Neuronal stem cell (in vitro differentiated cells): ENCODE results near the gene R3HCC1L.

Experiments used
- DNase-seq: peaks from one replicate; pipeline ENCODE4 v3.0.0-alpha.2; 2013; ENCODE audit warnings: low spot score
- H2AFZ ChIP-seq: one replicate; pipeline ENCODE4 v1.6.1; 2013; ENCODE audit warnings: mild to moderate bottlenecking, low read length, inconsistent platforms
- H2AK5ac ChIP-seq: 2 replicates; pipeline ENCODE4 v1.6.1; 2013; ENCODE audit warnings: low read depth, mild to moderate bottlenecking, inconsistent platforms, low read length, moderate library complexity, mixed read lengths
- H2BK120ac ChIP-seq: 2 replicates; pipeline ENCODE4 v1.6.1; 2013; ENCODE audit warnings: low read depth, mild to moderate bottlenecking, inconsistent platforms, low read length, moderate library complexity, mixed read lengths
- H2BK12ac ChIP-seq: one replicate; pipeline ENCODE4 v1.6.1; 2013; ENCODE audit warnings: low read length, inconsistent platforms
- H2BK15ac ChIP-seq: 2 replicates; pipeline ENCODE4 v1.6.1; 2013; ENCODE audit warnings: mild to moderate bottlenecking, low read length, inconsistent platforms, mixed read lengths
- H2BK5ac ChIP-seq: one replicate; pipeline ENCODE4 v1.6.1; 2013; ENCODE audit warnings: inconsistent platforms, mild to moderate bottlenecking, low read length, moderate library complexity
- H3K14ac ChIP-seq: one replicate; pipeline ENCODE4 v1.6.1; 2013; ENCODE audit warnings: low read length, inconsistent platforms
- H3K18ac ChIP-seq: 2 replicates; pipeline ENCODE4 v1.6.1; 2013; ENCODE audit warnings: low read length, inconsistent platforms
- H3K23ac ChIP-seq: 2 replicates; pipeline ENCODE4 v1.6.1; 2013; ENCODE audit warnings: low read depth, mild to moderate bottlenecking, mixed read lengths, low read length, inconsistent platforms; ENCODE audit not compliant: poor library complexity
- H3K27ac ChIP-seq: replicated peaks from 3 replicates; pipeline ENCODE4 v1.5.1; 2013; ENCODE audit warnings: low read length, inconsistent platforms
- H3K27me3 ChIP-seq, 3 experiments: 2 replicates each; pipeline ENCODE4 v1.6.1; 2013; ENCODE audit warnings: low read length in 3 of 3, mild to moderate bottlenecking in 2 of 3, inconsistent platforms in 1 of 3, low read depth in 1 of 3, mixed read lengths in 1 of 3, moderate library complexity in 1 of 3; ENCODE audit not compliant: control insufficient read depth in 3 of 3, insufficient read depth in 3 of 3
- H3K36me3 ChIP-seq, 2 donors: replicated peaks in 1 of 2; 2 replicates each; pipeline ENCODE4 v1.6.1; 2013; ENCODE audit warnings: low read length in 2 of 2; ENCODE audit not compliant: control insufficient read depth in 2 of 2, insufficient read depth in 2 of 2
- H3K4ac ChIP-seq: 2 replicates; pipeline ENCODE4 v1.6.1; 2013; ENCODE audit warnings: inconsistent platforms, mild to moderate bottlenecking, low read length, moderate library complexity
- H3K4me1 ChIP-seq, 2 donors: 1 replicate in 1 of 2; 2 replicates in 1 of 2; pipeline ENCODE4 v1.6.1; 2013; ENCODE audit warnings: low read length in 2 of 2, low read depth in 1 of 2; ENCODE audit not compliant: control insufficient read depth in 2 of 2, insufficient read depth in 1 of 2
- H3K4me2 ChIP-seq: one replicate; pipeline ENCODE4 v1.6.1; 2013; ENCODE audit warnings: mild to moderate bottlenecking, low read length, inconsistent platforms; ENCODE audit not compliant: insufficient read depth, poor library complexity, severe bottlenecking
- H3K4me3 ChIP-seq, 2 donors: 2 replicates each; pipeline ENCODE4 v1.5.1; 2013; ENCODE audit warnings: low read length in 2 of 2, mild to moderate bottlenecking in 2 of 2, inconsistent platforms in 1 of 2, moderate library complexity in 1 of 2
- H3K79me1 ChIP-seq: one replicate; pipeline ENCODE4 v1.6.1; 2013; ENCODE audit warnings: low read depth, mild to moderate bottlenecking, inconsistent platforms, low read length, moderate library complexity
- H3K9ac ChIP-seq: one replicate; pipeline ENCODE4 v1.6.1; 2013; ENCODE audit warnings: mild to moderate bottlenecking, low read depth, low read length, inconsistent platforms; ENCODE audit not compliant: poor library complexity
- H3K9me3 ChIP-seq, 2 donors: replicated peaks in 1 of 2; 2 replicates each; pipeline versions ENCODE3 to v1.6.1; 2013; ENCODE audit warnings: low read length in 2 of 2, mild to moderate bottlenecking in 2 of 2, inconsistent platforms in 1 of 2, low read depth in 1 of 2, mixed read lengths in 1 of 2, moderate library complexity in 1 of 2; ENCODE audit not compliant: control insufficient read depth in 2 of 2, insufficient read depth in 1 of 2
- H4K8ac ChIP-seq: one replicate; pipeline ENCODE4 v1.6.1; 2013; ENCODE audit warnings: low read depth, mild to moderate bottlenecking, inconsistent platforms, low read length, moderate library complexity
- H4K91ac ChIP-seq: one replicate; pipeline ENCODE4 v1.6.1; 2013; ENCODE audit warnings: low read length, low read depth, mild to moderate bottlenecking, inconsistent platforms; ENCODE audit not compliant: poor library complexity
- WGBS, 2 donors: extraction: QIAGEN DNeasy Blood & Tissue Kit; methylation state at CpG; one replicate each; pipeline ENCODE4 v1.1.7; 2013; ENCODE audit warnings: missing lambda C conversion rate in 2 of 2, mixed read lengths in 1 of 2; ENCODE audit not compliant: insufficient read length in 2 of 2, insufficient replicate concordance in 1 of 2; ENCODE audit errors: extremely low coverage in 2 of 2; 5-methylcytosine and 5-hydroxymethylcytosine counted together

Gene R3HCC1L

DNA sequence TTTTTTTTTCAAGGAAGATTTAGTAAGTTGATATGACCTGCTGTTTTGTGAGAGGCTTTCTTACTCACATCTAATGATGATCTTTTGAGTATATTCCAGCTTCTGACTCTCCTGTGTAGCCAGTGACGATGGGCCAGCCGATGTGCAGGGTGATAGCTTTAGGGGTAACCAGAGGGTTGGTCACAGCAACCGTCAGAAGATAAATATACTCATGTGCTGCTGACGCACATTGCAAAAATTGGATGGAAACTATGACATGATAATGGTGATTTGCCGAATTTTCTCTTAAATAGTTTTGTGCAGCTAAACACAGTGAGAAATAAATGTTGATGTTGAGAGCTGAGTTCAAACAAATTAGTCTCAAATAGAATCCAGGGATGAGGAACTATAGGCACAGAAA, 29.5 kb downstream of the R3HCC1L start:
- H3K4ac ChIP-seq: no peak overlapping the region
- no peak for DNase-seq
- peaks cover 4 to 40% of the 10 kb centered on the region in 2 donors for H3K36me3 ChIP-seq
- no peak overlapping the region for H2BK15ac ChIP-seq
- H2AK5ac ChIP-seq: no peak overlapping the region
- no peak overlapping the region for H3K18ac ChIP-seq
- H2BK5ac ChIP-seq: no peak overlapping the region
- no peak overlapping the region for H2BK12ac ChIP-seq
- H3K4me1 ChIP-seq: no peaks in the 10 kb centered on the region
- no peak overlapping the region for H3K23ac ChIP-seq
- no peak overlapping the region for H3K27ac ChIP-seq
- H2BK120ac ChIP-seq: no peak overlapping the region
- peaks cover 2% of the 10 kb centered on the region for H3K79me1 ChIP-seq
- H3K9me3 ChIP-seq: peaks cover 0 to 2% of the 10 kb centered on the region in 2 donors
- H3K27me3 ChIP-seq: no peaks in the 10 kb centered on the region
- no peak overlapping the region for H4K91ac ChIP-seq
- no peak overlapping the region for H3K14ac ChIP-seq
- no CpG with 5 or more reads among the region's 5 CpGs for WGBS, 2 donors
- H4K8ac ChIP-seq: no peak overlapping the region
- no peak overlapping the region for H3K4me3 ChIP-seq
- H2AFZ ChIP-seq: no peak overlapping the region
- no peak overlapping the region for H3K4me2 ChIP-seq
- H3K9ac ChIP-seq: no peak overlapping the region

DNA sequence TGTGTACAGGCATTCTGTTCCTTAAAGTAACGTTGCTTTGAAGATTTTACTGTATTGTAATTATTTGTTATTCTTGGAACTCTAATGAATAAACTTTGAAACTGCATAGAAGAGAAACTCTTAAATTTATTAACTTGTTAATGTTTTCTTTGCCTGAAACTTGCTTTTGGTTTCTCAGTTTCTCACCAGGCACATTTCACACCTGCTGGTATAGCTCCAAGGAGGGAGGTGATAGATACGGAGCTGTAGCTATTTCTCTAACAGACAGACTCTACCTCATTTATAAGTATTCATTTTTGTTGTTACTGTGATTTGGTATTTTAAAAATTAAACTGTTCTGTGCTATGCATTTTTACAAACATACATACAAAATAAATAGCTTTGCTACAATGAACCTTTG, 32.7 kb downstream of the R3HCC1L start:
- WGBS, 2 donors: no CpG with 5 or more reads among the region's 2 CpGs
- Histone ChIP-seq H3K9me3 (no peaks in the 10 kb centered on the region), H3K14ac (no peak overlapping the region), H3K23ac (no peak overlapping the region), H3K9ac (no peak overlapping the region), H4K8ac (no peak overlapping the region), H3K27me3 (no peaks in the 10 kb centered on the region), H3K4me2 (no peak overlapping the region), H3K36me3 (peaks cover 4 to 45% of the 10 kb centered on the region in 2 donors), H3K18ac (no peak overlapping the region), H3K4me1 (no peaks in the 10 kb centered on the region), H2AFZ (no peak overlapping the region), H2BK15ac (no peak overlapping the region), H4K91ac (no peak overlapping the region), H2AK5ac (no peak overlapping the region), H3K27ac (no peak overlapping the region), H3K79me1 (peaks cover 2% of the 10 kb centered on the region), H2BK5ac (no peak overlapping the region), H2BK12ac (no peak overlapping the region), H3K4ac (no peak overlapping the region), H2BK120ac (no peak overlapping the region), H3K4me3 (no peak overlapping the region)
- no peak for DNase-seq

DNA sequence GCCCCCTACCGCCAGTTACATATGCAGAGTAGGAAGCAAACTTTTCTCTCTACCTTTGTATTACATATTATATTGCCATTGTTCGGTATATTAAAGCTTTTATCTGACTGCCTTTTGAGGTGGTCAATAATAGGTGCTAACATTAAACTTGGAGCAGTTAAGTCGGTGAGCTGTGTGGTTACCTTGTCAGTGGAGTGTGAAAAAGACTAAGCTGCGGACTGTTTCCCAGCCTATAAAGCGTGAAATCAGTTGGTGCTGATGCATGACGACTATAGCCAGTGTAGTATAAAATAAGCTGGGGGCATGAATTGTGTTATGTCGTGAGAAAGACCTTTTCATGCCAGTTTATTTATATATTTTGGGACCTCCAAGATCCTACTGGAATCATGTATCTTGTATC, 33.7 kb downstream of the R3HCC1L start:
- Histone ChIP-seq H2AK5ac (no peak overlapping the region), H2BK12ac (no peak overlapping the region), H3K9ac (no peak overlapping the region), H3K4ac (no peak overlapping the region), H3K4me1 (peaks cover 0 to 3% of the 10 kb centered on the region in 2 donors), H3K79me1 (no peaks in the 10 kb centered on the region), H3K4me3 (no peak overlapping the region), H3K9me3 (no peaks in the 10 kb centered on the region), H4K91ac (no peak overlapping the region), H3K14ac (no peak overlapping the region), H3K27ac (no peak overlapping the region), H2BK120ac (no peak overlapping the region), H3K36me3 (peaks cover 2 to 42% of the 10 kb centered on the region in 2 donors), H4K8ac (no peak overlapping the region), H3K4me2 (no peak overlapping the region), H2BK15ac (no peak overlapping the region), H3K27me3 (no peaks in the 10 kb centered on the region), H3K23ac (no peak overlapping the region), H2BK5ac (no peak overlapping the region), H2AFZ (no peak overlapping the region), H3K18ac (no peak overlapping the region)
- WGBS, 2 donors: no CpG with 5 or more reads among the region's 7 CpGs
- no peak for DNase-seq

GRCh38 chr10:98168766-98169165, 34.3 kb downstream of the R3HCC1L start:
- Histone ChIP-seq H2BK120ac (no peak overlapping the region), H3K4ac (no peak overlapping the region), H2BK12ac (no peak overlapping the region), H3K9ac (no peak overlapping the region), H3K4me2 (no peak overlapping the region), H3K4me1 (peaks cover 0 to 6% of the 10 kb centered on the region in 2 donors), H3K9me3 (no peaks in the 10 kb centered on the region), H3K27ac (no peak overlapping the region), H3K36me3 (peaks cover 2 to 40% of the 10 kb centered on the region in 2 donors), H4K91ac (no peak overlapping the region), H2BK15ac (no peak overlapping the region), H3K4me3 (no peak overlapping the region), H3K18ac (no peak overlapping the region), H2BK5ac (no peak overlapping the region), H3K23ac (no peak overlapping the region), H4K8ac (no peak overlapping the region), H3K27me3 (no peaks in the 10 kb centered on the region), H2AK5ac (no peak overlapping the region), H3K14ac (no peak overlapping the region), H2AFZ (no peak overlapping the region), H3K79me1 (peaks cover 3% of the 10 kb centered on the region)
- WGBS, 2 donors: no CpG with 5 or more reads among the region's 3 CpGs
- no peak for DNase-seq
